Suprapubic skin (tissue), 4 donors: ENCODE results near the gene DPM2.

ENCODE experiments used
- EP300 ChIP-seq: sonication (generic); formaldehyde crosslinking; IDR thresholded peaks from one replicate; pipeline ENCODE4 v1.6.1; 2017; ENCODE audit warnings: antibody characterized with exemption
- POLR2A ChIP-seq, 2 donors: fragments of 450-650 bp; IDR thresholded peaks; one replicate each; pipeline ENCODE4 v1.6.1; 2017; ENCODE audit warnings: antibody characterized with exemption in 2 of 2, mild to moderate bottlenecking in 2 of 2, moderate library complexity in 2 of 2
- POLR2AphosphoS5 ChIP-seq, 3 donors: sonication (generic); formaldehyde crosslinking; IDR thresholded peaks; one replicate each; pipeline ENCODE4 v1.6.1; 2017; ENCODE audit warnings: antibody characterized with exemption in 3 of 3
- TF ChIP-seq, protein P1 (sequence below), 2 donors: fragments of 200-600 bp in 1 of 2; fragments of 450-650 bp in 1 of 2; sonication (generic) in 1 of 2; IDR thresholded peaks; one replicate each; pipeline ENCODE4 v1.5.1; 2016 to 2019; ENCODE audit warnings: antibody characterized with exemption in 2 of 2, mild to moderate bottlenecking in 1 of 2, moderate library complexity in 1 of 2

DNA sequence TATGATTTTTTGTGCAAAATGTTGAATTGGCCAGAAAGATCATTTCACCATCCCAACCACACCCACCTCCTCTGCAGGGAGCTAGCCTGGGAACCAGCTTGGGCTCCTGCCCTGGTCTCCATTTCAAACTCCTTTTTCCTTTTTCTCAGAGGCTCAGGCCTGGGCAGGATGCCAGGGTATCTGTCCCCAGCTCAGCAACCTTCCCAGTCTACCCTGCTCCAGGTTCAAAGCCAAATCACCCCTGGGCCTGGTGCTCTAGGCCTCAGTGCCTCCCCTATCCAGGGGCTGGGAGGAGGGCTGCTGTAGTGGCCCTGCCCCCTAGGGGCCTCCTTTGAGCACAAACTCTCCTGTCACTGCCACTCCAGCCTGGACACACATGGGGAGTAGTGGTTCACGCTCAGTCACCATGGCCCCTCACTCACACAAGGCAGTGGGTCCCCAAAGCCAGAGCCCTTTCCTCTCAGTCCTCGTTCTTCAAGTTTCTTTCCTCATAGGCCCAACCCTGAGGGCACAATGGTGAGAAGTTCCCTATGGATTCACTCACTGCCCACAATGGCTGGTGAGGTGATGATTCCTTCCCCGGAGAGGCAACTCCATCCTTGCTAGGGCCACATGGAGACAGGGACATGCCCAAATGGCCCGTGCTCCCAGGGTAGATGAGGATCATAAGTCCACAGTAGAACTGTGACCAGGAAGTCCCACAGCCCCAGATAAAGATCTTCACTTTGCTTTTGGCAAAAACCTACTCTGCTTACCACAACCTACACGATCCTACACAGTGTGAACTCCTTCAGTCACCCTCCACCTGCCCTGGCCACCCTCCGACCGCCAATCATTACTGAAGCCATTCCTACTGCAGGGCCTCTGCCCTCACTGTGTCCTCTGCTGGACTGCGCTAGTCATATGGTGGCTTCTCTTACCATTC is 19.2 kb downstream of the DPM2 start:
- TF ChIP-seq, protein P1, sequence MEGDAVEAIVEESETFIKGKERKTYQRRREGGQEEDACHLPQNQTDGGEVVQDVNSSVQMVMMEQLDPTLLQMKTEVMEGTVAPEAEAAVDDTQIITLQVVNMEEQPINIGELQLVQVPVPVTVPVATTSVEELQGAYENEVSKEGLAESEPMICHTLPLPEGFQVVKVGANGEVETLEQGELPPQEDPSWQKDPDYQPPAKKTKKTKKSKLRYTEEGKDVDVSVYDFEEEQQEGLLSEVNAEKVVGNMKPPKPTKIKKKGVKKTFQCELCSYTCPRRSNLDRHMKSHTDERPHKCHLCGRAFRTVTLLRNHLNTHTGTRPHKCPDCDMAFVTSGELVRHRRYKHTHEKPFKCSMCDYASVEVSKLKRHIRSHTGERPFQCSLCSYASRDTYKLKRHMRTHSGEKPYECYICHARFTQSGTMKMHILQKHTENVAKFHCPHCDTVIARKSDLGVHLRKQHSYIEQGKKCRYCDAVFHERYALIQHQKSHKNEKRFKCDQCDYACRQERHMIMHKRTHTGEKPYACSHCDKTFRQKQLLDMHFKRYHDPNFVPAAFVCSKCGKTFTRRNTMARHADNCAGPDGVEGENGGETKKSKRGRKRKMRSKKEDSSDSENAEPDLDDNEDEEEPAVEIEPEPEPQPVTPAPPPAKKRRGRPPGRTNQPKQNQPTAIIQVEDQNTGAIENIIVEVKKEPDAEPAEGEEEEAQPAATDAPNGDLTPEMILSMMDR (IDR thresholded peaks at IDR 0.05), result no peak
- no peak for TF ChIP-seq POLR2AphosphoS5 (IDR thresholded peaks at IDR 0.05)
- TF ChIP-seq EP300, result no peak
- no peak for TF ChIP-seq POLR2A (IDR thresholded peaks at IDR 0.05)
